GM19351 (cell line): ENCODE measurements around the gene C17orf67.
A peak's percentile ranks its signal among the peaks of the same experiment; 100 is the strongest.

Experiments
- ATAC-seq: cut with Tn5 transposase; IDR thresholded peaks from one replicate; pipeline ENCODE4 v1.9.1; 2021; ENCODE audit warnings: mild to moderate bottlenecking, moderate library complexity; ENCODE audit not compliant: unreplicated experiment

C17orf67 gene

GRCh38 chr17:56833809-56834379, at the start of gene C17orf67, which contains the start of gene DGKE:
Gene C17orf67, minus strand, starts transcription at chr17:56833920. Its CDS starts 18,110 bp downstream, at chr17:56815810.
Gene DGKE, plus strand, starts transcription at chr17:56834151. Its CDS starts 645 bp downstream, at chr17:56834796.
- ATAC-seq = peak; percentile 67

DNA sequence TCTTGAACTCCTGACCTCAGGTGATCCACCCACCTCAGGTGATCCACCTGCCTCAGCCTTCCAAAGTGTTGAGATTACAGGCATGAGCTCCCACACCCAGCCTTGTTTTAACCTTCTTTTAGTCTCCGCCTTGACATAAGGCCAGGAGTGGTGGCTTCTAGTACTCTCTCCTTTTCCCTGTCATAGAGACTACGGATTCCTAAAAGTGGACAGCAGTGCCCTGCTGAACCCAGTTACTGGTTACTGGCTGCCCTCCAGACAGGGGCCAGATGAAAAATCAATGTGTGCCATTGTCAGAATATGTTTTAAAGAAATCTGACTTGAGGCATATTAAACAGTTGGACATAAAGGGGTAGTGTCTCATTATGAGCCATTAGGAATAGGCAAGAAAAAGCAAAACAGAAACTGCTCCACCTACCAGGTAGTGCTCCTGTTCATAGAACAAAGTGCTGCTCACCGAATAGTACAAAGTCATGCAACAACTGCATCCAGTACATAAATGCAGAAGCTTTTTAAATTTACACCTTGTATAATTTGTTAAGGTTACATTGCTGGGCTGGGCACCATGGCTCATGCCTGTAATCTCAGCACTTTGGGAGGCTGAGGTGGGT, 48.1 kb upstream of the C17orf67 start:
- no peak for ATAC-seq

DNA sequence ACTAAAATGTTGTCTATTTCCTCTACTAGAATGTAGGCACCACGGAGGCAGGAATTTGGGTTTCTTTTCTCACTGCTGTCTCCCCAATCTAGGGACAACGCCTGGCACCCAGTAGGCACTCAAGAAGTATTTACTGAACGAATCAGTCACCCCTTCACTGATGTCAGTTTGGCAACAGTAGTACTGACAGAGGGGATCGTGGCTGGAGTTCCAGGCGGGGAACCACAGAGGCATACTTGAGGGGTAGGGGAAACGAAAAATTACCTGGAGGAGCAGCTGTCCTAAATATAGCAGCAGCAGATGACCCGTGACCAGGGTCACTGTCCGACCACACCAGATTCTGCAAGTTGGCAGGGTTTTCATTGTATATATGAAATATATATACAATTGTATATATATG, 46.9 kb upstream of the C17orf67 start:
- no peak for ATAC-seq

GRCh38 chr17:56880133-56880532, 46.4 kb upstream of the C17orf67 start:
- no peak for ATAC-seq

DNA sequence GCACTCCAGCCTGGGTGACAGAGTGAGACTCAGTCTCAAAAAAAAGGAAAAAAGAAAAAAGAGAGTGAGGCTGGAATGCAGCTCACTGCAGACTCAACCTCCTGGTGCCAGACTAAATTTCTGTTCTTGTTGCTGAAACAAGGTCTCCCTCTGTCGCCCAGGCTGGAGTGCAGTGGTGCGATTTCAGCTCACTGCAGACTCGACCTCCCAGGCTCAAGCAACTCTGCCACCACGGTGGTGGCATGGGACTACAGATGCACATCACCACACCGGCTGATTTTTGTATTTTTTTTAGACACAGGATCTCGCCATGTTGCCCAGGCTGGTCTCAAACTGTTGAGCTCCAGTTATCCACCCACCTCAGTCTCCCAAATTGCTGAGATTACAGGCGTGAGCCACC, 45.6 kb upstream of the C17orf67 start:
- ATAC-seq = no peak

- no peak for ATAC-seq
Observed at GRCh38 chr17:56876766-56877179, 43.1 kb upstream of the C17orf67 start.

DNA sequence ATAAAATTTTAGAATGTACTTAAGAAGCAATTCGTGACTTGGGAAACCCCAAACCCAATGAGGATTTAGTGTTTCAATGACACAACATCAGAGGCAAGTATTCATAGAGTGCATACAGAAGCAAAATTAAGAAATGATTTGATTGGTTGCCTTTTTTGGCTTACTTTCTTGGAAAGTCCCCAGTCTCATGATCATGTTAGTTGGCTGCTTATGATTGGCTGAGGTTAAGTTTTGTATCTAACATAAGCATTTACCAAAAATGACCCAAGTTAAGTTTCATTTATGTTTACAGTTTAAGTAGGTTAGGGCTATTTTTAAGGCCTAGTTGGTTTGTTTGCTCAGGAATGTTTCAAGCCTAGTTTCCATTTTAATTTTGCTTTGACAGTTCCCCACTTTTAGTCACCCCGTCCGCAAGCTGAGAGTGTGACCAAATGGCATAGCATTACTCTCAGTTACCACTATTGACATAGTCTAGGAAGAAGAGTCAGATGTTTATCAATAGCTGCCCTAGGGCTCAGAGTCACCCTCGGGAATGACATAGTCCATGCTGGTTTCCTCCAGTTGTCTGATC, 36.4 kb upstream of the C17orf67 start:
- ATAC-seq = peak; percentile 76

DNA sequence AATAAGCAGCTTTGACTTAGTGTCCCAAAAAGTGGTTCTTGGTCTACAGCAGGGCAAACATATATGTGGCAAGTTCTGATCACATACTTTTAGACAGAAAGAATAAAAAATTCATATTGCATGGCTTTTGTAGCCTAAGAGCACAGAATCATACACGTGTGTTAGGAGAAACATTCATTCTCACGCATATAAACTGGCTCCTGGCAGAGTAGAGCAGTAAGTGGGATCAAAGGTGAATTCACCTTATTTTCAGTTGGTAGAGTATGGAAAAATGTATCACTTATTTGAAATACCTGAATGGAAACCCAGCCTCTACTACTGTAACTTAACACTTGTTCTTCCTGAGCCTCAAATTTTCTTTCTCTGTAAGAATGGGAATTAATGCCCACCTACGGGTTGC, 35.0 kb upstream of the C17orf67 start:
- ATAC-seq = no peak

DNA sequence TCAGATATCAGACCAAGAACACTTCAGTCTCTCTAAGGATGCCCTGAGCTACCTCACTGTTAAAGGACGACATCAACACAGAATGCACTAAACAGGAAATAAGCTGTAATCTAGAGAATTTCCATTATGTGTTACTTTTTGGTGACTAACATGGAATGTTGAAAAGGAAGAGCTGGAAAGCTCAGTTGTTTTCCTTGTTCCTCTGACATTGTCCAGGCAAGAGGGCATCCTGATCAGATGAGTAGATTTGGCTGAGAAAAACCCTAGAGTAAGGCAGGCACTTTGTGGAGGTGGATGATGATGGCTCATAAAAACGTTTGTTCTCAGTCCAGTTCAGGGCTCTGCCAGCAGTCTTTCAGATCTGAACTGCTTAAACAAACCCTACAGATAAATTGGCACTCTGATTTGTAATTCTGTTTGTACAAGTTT, 34.2 kb upstream of the C17orf67 start:
- ATAC-seq = no peak

- no peak for ATAC-seq
Observed at GRCh38 chr17:56866496-56866895, 32.8 kb upstream of the C17orf67 start.

DNA sequence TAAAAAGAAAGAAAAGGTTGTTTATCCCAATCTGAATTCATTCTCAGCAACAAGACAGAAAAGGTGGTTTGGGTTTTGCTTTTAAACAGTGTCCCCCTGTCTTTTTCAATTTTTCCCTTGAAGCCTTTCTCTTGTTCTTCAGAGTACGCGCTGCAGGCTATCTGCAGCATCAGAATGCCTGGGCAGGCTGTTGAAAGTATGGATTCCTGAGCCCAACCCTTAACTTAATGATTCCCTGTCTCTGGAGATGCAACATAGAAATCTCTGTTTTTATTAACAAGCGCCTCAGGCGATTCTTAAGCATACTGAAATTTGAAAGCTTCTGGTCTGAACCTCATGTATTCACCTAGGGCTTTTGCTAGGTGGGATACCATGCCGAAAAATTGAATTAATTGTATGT, 32.4 kb upstream of the C17orf67 start:
- no peak for ATAC-seq

GRCh38 chr17:56863974-56864373, 30.3 kb upstream of the C17orf67 start:
- ATAC-seq = no peak

DNA sequence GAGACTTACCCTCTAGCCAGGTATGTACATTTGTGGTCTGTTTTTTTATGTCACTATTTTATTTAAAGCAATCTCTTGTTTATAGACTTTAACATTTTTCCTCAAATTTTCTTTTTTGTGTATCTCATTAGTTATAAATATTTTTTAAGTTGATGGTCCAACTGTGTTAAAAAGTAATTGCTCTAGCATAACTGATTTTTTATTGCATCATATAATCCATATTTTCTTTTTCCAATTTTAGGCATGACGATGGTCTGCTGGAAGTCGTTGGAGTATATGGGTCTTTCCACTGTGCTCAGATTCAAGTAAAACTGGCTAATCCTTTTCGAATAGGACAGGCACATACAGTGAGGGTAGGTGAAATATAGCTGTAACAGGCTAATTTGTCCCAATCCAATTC, 28.2 kb upstream of the C17orf67 start:
- no peak for ATAC-seq

DNA sequence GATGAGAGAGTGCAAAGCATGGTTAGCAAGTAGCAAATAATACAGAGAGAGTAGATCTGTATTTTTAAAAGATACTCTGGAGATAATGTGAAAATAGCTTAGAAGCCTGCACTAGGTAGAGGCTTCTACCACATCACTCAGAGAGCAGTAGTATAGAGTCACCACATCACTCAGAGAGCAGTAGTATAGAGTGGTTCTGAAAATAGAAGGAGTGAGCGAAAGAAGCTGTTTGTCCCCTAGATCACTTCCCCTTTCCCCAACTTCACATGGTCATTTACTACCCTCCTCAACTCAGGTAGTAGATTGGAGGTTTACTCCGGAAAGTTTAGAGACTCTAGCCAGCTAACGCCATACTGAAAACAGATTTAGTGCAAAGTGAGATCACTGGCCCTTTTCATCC, 17.3 kb upstream of the C17orf67 start:
- no peak for ATAC-seq

DNA sequence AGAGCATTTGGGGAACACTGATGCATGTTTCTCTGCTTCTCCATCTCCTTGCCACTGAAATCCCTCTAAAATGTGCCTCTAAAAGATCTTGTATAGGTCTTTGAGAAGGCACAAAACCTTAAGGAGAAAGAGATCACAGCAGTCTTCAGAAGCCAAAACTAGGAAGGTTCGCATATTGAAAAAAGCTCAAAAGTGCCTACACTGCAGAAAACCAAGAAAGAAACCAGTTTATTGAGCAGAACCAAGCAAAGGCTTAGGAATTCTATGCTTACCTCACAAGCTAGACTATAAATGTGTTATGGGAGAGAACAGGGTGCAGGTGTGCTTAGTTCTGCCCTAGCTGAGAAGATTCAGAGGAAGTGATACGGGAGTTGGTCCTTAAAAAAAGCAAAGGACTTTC, 16.9 kb upstream of the C17orf67 start:
- no peak for ATAC-seq

- ATAC-seq = no peak
Observed at GRCh38 chr17:56849131-56849530, 15.4 kb upstream of the C17orf67 start.

DNA sequence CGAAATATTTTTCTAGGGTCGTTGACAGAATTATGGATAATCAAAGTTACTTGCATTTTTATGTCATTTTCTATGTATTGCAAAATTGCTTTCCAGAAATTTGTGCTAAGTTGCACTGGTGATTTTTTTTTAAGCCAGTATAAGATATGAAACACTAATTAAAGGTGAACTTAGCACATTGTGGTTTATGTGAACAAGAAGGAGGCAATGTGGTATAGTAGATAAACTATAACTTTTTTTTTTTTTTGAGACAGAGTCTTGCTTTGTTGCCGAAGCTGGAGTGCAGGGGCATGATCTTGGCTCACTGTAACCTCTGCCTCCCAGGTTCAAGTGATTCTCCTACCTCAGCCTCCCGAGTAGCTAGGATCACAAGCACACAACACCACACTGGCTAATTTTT, 13.4 kb upstream of the C17orf67 start:
- ATAC-seq = no peak

DNA sequence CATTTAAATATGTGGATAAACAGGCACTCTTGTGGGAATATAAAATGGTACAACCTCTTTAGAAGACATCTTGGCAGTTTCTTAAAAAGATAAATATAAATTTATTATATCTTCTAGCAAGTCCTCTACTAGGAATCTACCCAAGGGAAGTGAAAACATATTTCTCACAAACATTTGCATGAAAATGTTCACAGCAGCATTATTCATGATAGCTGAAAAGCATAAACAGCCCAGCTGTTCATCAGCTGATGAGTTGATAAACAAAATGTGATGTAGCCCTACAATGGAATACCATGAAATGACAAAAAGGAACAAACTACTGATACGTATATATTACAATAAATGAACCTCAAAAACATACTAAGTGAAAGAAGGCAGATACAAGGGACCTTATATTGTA, 12.2 kb upstream of the C17orf67 start:
- ATAC-seq = no peak

DNA sequence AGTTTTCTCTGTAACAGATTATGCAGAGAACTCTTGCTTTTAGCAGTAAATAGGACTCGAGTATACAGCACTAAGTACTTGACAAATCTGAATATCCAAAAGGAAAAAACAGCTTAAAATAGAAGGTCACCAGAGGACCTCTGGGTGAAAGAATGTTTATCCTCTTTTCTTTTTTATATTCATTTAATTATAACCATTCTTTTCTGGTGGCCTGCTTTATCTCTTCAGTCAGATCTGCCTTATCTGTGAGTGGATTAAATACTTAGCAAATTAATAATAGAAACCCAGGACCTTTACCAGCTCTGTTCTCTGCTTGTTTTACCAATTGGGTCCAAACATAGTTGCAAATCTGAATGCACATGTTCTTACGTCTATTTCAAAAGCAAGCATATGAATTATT, 8.9 kb upstream of the C17orf67 start:
- no peak for ATAC-seq

- ATAC-seq = no peak
Observed at GRCh38 chr17:56838687-56839086, 5.0 kb upstream of the C17orf67 start.

- ATAC-seq = no peak
Observed at GRCh38 chr17:56835264-56835585, 1.5 kb upstream of the C17orf67 start.

DNA sequence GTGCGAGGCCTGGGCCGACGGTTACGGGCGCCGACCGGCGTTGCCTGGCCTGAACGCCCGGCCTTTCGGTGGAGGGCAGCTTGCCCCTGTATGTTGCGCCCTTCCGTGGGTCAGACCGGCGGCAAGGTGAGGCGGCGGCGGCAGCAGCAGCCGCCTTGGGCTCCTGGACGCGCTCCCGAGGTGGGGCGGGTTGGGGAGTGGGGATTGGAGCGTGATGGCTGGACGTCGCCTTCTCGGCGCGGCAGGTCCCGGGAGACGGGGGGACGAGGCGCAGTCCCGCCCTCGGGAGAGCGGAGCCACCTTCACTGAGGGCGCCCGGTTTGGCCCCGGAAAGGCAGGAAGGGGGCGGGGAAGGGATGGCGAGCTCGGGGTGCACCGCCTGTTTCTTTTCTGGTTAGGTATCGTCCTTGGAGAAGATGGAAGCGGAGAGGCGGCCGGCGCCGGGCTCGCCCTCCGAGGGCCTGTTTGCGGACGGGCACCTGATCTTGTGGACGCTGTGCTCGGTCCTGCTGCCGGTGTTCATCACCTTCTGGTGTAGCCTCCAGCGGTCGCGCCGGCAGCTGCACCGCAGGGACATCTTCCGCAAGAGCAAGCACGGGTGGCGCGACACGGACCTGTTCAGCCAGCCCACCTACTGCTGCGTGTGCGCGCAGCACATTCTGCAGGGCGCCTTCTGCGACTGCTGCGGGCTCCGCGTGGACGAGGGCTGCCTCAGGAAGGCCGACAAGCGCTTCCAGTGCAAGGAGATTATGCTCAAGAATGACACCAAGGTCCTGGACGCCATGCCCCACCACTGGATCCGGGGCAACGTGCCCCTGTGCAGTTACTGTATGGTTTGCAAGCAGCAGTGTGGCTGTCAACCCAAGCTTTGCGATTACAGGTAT, 902 bp upstream of the C17orf67 start:
- peak; percentile 38 for ATAC-seq
